HG03060 (cell line): ENCODE data around the gene CUL1.

Source experiments
- ATAC-seq: cut with Tn5 transposase; IDR thresholded peaks from one replicate; pipeline ENCODE4 v1.9.1; 2021; ENCODE audit warnings: low read depth, moderate number of reproducible peaks; ENCODE audit not compliant: unreplicated experiment

CUL1 gene

DNA sequence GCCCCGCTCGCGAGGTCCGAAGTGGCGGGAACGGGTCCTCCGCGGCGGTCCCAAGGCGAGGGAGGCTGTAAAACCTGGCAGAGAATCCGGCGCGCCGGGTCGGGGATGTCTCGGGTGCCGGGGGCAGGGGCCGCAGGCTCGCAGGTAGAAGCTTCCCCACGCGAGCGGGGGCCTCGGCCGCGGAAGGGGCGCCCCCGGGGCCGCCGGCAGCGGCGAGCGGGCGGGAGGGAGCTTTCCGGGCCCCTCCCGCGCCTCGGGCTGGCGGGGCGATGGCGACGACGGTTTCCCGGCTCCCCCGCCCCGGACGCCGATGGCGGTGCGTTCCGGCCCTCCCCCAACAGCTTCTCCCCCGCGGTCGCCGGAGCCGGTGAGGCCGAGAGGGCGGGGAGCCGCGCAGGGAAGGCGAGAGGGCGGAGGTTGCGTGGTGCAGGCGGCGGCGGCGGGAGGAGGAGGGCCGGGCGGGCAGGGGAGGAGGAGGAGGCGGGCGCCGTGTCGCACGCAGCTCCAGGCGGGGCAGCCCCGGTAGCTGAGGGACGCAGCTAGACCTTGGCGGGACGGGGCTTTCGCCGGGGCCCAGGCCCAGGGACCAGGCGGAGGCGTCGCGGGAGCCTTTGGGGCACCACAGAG is at the start of gene CUL1:
Gene CUL1 (plus strand): TSS at position 507 of the 627 bp plus-strand sequence. CDS start 31,220 bp downstream, outside the sequence.
- peak; percentile 40 for ATAC-seq

DNA sequence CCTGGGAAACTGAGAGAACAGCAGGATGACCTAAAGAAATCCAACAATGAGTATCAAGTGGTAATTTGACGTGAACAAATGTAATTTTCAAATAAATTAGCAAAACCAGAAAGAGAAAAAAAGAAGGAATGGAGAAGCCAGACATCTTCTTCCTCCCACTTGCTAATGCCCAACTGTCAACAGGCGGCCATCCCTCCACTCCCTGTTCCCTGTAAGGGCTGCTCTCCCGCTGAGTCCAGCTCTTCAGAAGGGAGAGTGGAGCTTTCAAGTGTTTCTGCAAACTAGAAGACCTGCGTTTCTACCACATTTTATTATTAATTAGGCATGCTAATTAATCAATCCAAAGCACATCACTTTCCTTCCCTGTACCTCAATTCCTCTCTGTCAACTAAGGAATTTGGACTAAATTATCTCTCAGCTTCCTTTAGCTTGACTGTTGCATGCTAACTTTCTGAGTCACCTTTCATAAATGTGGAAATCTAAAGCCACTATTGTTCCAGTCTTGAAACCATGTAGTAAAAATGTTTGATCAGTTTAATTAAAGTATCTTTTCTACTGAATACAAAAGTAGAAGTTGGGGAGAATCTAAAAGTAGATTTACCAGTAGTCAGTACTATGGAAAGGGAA is 48.4 kb upstream of the CUL1 start:
- no peak for ATAC-seq

DNA sequence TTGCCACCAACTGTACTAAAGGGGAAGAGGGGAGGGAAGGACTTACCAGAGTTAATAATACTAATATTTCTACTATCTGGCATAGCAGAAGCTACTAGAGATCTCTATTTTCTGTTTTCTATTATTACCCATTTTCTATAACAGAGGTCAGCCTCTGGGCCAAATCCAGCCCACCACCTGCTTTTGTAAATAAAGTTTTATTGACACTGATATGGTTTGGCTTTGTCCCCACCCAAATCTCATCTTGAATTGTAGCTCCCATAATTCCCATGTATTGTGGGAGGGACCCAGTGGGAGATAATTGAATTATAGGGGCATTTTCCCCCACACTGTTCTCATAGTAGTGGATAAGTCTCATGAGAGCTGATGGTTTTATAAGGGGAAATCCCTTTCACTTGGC is 45.9 kb upstream of the CUL1 start:
- ATAC-seq, result no peak

DNA sequence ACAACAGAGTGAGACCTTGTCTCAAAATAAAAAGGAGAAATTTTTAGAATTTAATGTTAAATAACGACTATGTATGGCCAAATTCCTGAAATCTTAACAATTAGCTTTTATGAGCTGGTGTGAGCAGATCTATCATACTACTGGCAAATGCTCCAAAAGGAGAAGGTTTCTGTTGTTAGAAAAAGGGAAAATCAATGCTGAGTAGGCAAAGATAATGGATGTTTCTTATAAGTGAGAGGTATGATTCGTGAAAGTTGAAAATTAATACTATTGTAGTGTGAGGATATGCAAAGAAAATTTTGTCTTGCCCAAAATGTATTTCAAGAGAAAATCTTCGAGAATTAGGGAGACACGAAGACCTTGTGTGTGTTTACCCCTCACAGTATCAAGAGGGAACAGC is 40.8 kb upstream of the CUL1 start:
- ATAC-seq, result no peak

DNA sequence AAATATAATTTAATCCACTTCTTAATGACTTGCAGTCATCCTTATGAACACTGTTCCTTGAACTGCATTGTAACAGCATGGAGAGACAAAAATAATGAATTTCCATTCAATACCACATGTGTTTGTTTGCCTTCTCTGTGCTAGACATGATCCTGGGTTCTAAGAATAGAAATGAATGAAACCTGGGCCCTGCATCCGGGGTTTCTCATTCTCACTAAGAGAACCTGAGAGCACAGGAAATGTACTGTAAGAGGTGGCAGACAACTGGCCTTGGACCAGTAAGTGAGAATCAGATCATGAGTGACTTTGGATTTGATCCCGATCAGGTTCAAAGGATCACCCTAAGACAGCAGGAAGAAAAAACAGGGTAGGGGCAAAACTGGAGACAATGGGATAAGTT is 37.2 kb upstream of the CUL1 start:
- no peak for ATAC-seq

DNA sequence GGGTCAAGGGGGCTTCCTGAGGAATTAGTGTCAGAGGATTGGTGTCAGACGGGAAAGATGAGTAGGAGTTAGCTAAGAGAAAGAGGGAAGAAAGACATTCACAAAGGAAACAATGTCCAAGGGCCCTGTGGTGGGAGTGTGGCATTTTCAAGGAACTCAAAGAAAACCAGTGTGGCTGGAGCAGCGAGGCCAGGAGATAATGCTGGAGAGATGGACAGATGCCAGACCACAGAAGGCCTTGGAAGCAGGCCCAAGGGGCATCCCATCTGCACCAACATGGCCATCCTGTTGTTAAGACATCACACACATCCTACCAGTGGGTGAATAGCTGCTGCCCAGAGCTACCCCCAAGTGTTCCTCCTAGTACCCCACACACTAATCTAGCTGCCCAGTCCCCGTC is 36.1 kb upstream of the CUL1 start:
- no peak for ATAC-seq

DNA sequence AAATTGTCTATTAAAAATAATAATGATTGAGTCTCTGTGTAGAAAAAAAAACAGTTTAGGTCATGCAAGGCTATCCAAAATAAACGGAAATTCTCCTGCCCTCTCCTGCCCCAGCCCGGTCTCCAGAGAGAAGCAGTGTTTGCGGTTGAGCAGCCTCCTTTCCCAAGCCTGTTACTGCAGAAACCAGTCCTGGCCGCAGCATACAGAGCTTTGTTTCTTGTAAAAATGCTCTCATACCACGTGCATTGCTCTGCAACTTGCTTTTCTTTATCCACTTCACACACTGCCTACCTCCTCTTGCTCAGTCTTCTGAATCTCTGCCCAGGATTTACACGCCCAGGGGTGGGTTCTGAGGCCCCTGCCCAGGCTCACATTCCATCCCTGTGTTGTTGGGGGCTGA is 34.4 kb upstream of the CUL1 start:
- no peak for ATAC-seq

DNA sequence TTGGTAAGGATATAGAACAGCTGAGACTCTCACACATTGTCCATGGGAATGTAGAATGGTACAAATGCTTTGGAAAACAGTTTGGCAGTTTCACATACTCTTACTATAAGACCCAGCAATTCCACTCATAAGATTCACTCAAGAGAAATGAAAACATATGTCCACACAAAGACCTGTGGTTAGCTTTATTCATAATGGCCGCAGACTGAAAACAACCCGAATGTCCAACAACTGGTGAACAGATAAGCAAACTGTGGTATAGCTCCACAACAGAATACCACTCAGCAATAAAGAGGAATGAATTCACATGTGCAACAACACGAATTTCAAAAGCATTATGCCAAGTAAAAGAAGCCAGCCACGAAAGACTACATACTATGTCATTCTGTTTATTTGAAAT is 33.5 kb upstream of the CUL1 start:
- no peak for ATAC-seq

DNA sequence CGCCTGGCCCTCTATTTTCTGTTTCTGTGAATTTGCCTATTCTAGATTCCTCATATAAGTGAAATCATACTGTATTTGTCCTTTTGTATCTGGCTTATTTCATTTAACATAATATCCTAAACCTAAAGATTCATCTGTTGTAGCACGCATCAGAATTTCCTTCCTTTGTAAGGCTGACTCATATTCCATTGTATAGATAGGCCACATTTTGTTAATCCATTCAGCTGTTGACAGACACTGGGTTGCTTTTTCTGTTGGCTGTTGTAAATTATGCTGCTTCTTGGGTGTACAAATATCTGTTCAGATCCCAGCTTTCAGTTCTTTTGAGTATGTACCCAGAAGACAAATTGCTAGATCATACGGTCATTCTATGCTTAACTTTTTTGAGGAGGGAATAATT is 28.8 kb upstream of the CUL1 start:
- ATAC-seq, result no peak

DNA sequence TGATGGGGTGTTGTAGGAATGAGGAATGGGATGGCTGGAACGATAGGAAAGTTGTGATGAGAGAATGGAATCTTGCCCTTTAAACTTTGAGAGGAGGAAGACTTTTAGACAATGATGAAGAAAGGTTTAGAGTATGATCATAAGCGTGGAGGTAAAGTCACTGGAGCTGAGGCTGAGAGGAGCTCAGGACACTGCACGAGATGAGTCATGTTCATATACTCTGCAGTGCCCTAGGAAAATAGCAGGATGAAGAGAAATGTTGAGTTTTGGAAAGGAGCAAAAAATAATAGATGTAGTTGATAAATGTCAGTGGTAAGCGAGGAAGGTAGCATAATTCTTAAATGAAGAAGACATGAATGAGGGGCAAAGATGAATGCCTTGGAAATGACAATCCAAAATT is 28.3 kb upstream of the CUL1 start:
- ATAC-seq, result no peak

DNA sequence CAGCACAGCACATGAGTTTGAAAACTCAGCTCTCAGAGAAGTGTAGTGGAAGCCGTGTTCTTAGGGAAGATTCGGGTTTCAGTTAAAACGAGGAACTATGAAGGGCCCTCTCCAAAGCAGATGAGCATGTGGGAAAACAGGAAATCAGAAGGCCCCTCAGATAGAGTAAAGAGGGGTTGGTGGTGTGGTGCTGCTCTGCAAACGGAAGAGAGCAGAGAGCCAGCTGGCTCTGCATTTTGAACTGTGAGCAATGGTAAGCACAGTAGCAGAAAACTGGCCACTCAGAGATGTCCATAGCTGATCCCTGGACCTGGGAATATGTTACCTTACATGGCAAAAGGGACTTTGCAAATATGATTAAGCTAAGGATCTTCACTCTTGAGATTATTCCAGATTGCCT is 27.9 kb upstream of the CUL1 start:
- ATAC-seq, result no peak

DNA sequence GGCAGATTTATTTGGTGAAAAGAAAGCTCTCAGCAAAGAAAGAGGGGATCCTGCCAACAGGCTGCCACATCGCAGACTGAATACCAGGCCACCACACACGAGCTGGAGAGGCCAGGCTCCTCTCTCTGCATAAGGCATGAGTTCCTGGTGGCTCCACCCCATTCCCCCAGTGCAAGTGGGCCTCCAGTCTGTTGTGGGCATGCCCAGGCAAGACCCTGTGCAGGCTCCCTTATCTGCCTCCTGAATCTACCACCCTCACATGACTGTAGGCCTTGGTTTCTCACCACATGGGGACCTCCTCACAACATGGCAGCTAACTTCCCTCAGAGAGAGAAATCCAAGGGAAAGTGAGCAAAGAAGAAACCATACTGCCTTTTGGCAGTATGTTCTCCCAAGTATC is 26.7 kb upstream of the CUL1 start:
- no peak for ATAC-seq

DNA sequence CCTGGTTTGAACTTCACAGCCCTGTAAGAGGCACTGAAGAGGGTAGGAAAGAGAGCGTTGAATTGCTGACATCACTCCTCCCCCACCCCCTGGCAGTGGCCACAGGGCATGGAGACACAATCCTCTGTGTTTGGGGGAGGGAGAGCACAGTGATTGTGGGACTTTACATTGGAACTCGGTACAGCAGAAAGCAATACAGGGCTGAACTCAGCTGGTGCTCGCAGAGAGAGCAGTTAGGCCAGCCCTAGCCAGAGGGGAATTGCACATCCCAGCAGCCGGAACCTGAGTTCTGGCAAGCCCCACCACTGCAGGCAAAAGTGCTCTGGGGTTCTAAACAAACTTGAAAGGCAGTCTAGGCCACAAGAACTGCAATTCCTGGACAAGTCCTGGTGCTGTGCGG is 24.0 kb upstream of the CUL1 start:
- ATAC-seq, result no peak

DNA sequence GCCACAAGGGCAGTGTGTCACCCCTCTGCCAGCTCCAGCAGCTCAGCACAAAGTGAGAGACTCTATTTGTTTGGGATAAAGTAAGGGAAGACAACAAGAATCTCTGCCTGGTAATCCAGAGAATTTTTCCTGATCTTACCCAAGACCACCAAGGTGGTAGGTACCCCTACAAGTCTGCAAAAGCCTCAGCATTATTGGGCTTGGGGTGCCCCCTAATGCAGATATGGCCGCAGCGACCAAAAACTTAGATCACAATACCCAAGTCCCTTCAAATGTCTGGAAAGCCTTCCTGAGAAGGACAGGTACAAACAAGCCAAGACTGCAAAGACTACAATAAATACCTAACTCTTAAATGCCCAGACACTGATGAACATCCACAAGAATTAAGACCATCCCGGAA is 22.4 kb upstream of the CUL1 start:
- no peak for ATAC-seq

DNA sequence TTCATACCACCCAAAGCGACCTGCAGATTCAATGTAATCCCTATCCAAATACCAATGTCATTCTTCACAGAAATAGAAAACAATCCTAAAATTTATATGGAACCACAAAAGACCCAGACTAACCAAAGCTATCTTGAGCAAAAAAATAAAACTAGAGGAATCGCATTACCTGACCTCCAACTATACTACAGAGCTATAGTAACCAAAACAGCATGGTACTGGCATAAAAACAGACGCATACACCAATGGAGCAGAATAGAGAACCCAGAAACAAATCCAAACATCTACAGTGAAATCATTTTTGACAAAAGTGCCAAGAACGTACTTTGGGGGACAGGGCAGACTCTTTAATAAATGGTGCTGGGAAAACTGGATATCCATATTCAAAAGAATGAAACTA is 16.9 kb upstream of the CUL1 start:
- ATAC-seq, result no peak

DNA sequence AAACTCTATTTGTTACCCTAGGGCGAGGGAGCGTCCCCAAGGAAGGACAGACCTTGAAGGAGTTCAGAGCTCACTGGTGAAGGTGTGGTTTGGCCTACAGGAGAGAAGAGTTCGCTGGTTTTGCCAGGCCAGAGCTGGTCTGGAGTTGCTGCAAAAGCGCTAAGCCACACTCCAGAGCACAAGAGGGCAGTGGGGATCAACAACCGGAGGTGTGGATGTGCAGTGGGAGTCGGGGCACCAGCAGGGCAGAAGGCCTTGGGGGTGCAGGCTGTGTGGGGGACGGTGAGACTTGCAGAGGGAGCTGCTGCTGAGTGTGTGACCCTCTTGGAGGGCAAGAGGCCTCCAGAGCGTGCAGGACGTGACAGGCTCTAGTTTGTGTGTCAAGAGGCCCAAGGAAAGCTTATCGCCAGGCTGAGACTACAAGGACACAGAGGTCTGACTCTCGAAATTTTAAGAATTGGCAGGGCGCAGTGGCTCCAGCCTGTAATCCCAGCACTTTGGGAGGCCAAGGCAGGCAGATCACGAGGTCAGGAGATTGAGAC is 14.3 kb upstream of the CUL1 start:
- no peak for ATAC-seq

DNA sequence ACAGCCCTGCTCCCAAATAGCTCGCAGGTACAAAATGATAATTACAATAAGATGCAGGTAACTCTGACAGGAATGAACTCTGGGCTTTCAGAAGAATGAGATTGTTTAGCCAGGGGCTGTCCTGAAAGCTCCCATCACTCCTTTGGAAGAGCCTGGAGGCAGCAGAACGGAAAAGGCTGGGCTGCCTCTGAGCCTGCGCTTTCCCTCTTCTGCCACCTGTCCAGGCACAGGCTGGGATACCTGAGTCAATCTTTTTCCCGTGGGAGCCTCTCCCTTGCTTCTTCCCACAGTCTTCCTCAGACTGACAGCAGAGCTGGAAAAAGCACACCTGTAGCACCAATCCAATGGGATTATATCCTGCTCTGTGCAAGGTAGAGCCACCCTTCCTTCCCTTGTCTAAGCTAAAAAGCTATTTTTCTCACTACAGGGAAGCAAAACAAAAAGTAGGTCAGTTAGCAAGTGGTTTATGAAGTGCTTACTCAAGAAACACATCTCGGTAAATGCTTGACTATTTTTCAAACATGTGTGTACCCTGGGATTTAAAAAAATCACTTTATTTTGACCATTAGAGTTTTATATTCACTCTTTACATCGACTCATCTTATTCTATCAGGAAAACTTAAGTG is 12.3 kb upstream of the CUL1 start:
- no peak for ATAC-seq

DNA sequence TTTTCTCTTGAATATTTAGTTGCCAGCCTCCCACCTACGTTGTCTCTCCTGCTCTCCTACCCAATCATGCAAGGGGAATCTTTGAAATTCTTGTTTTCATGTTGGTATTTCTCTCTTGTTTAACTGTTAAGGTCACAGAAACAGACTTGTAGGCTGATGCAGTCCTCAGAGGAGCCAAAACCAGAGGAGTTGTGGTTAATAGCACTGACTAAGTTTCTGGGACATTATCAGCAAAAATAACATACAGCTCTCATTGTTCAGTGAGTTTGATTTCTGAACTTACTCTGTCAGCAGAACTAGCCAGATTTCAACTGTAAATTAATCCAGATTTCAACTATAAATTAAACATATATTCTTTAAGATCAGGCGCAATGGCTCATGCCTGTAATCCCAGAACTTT is 11.1 kb upstream of the CUL1 start:
- no peak for ATAC-seq

DNA sequence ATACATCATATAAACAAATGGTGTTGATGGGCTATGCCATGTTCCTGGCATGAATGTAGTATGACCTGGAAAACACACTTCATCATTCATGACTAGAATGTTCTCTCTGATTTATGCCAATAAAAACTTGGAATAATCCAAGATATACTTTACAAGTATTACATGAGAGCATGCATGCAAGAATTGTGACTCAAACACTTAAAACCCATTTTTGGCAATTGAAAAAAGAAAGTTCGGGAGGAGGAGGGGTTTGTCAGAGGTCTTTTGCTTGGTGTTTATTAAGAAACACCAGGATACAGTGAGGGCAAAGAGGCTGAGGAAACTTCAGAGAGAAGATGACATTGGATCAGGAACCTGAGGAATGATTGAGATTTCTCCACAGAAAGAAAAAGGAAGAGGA is 10.2 kb upstream of the CUL1 start:
- ATAC-seq, result no peak

DNA sequence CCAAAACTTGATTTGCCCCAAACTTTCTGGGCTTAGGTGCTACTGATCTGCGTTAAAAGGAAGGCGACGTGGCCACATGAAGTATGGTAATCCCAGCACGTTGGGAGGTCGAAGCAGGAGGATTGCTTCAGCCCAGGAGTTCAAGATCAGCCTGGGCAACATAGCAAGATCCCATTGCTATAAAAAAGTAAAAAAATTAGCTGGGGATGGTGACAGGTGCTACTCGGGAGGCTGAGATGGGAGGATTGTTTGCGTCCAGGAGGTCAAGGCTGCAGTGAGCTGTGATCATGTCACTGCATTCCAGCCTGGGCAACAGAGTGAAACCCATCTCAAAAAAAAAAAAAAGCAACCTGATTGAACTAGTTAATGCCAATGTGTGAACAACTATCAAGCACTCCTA is 5.1 kb upstream of the CUL1 start:
- no peak for ATAC-seq

DNA sequence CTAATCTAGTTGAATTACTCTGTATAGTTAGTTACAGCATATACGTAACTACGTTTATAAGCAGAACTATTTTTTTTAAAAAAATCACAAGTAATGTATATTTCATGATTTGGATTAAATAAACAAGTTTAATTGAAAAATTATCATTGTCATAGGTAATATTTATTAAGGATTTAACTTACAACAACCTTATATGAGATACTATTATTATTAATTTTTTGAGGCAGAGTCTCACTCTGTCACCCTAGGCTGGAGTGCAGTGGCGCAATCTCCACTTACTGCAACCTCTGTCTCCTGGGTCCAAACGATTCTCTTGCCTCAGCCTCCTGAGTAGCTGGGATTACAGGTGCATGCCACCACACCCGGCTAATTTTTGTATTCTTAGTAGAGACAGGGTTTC is 4.1 kb upstream of the CUL1 start:
- no peak for ATAC-seq

DNA sequence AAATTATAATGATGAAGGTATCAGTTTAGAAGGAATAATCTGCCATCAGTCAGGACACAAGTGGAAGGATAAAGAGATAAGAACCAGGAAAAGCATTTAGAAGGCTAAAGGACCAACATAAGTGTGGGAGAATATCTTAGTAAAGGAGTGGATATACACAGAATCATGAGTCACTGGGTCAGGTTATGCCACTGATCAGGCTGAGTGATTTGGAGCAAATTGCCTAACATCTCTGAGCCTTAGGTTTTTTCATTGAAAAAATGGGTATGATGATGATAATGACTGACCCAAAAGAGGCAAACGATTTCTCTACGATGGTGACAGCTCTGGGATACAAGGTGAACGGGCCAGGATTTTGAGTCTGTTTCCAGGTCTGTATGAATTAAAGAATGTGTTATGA is 2.8 kb upstream of the CUL1 start:
- no peak for ATAC-seq
